SK-N-SH treated with all-trans-retinoic acid at 6 μM for 48 hours (cell line): Measurements from ENCODE around the gene SLC6A18.

ENCODE experiments used
- ATAC-seq: fragments of 200-7000 bp; cut with Tn5 transposase; 3 replicates; pipeline ENCODE4 v1.9.1; 2020; ENCODE audit warnings: mild to moderate bottlenecking, moderate library complexity
- ARNTL ChIP-seq: fragments of 450-650 bp; formaldehyde crosslinking; IDR thresholded peaks from 2 replicates; pipeline ENCODE4 v1.5.0; 2020; ENCODE audit warnings: low read depth, mild to moderate bottlenecking, moderate library complexity, borderline replicate concordance
- BACH2 ChIP-seq: fragments of 250-450 bp; sonication (Bioruptor Pico); IDR thresholded peaks from 2 replicates; pipeline ENCODE4 v1.9.0; 2021; ENCODE audit warnings: mild to moderate bottlenecking, borderline replicate concordance
- CREB5 ChIP-seq: fragments of 250-450 bp; sonication (Bioruptor Pico); IDR thresholded peaks from 2 replicates; pipeline ENCODE4 v1.5.1; 2020; ENCODE audit warnings: low read depth, mild to moderate bottlenecking, moderate library complexity
- CSDC2 ChIP-seq: fragments of 250-450 bp; sonication (Bioruptor Pico); IDR thresholded peaks from 2 replicates; pipeline ENCODE4 v1.5.0; 2020; ENCODE audit warnings: mild to moderate bottlenecking, moderate library complexity
- CSRNP3 ChIP-seq: fragments of 250-450 bp; sonication (Bioruptor Pico); IDR thresholded peaks from 2 replicates; pipeline ENCODE4 v1.5.1; 2021; ENCODE audit warnings: mild to moderate bottlenecking, moderate library complexity
- GLIS3 ChIP-seq: fragments of 250-450 bp; sonication (Bioruptor Pico); IDR thresholded peaks from 2 replicates; pipeline ENCODE4 v1.5.0; 2020; ENCODE audit warnings: mild to moderate bottlenecking, moderate library complexity
- ISL1 ChIP-seq: fragments of 250-450 bp; sonication (Bioruptor Pico); IDR thresholded peaks from 2 replicates; pipeline ENCODE4 v2.1.2; 2022; ENCODE audit warnings: mild to moderate bottlenecking, moderate library complexity
- OSR1 ChIP-seq: fragments of 250-450 bp; sonication (Bioruptor Pico); IDR thresholded peaks from 2 replicates; pipeline ENCODE4 v1.8.0; 2022; ENCODE audit warnings: moderate library complexity, mild to moderate bottlenecking, inconsistent platforms
- PATZ1 ChIP-seq: fragments of 250-450 bp; sonication (Bioruptor Pico); IDR thresholded peaks from 2 replicates; pipeline ENCODE4 v1.8.0; 2020; ENCODE audit warnings: mild to moderate bottlenecking, moderate library complexity, borderline replicate concordance
- POU6F1 ChIP-seq: fragments of 250-450 bp; sonication (Bioruptor Pico); IDR thresholded peaks from 2 replicates; pipeline ENCODE4 v1.8.0; 2021; ENCODE audit warnings: low read depth, mild to moderate bottlenecking, moderate library complexity, borderline replicate concordance
- PPARA ChIP-seq: fragments of 250-450 bp; sonication (Bioruptor Pico); IDR thresholded peaks from 2 replicates; pipeline ENCODE4 v1.5.0; 2020; ENCODE audit warnings: mild to moderate bottlenecking, borderline replicate concordance
- RARB ChIP-seq: fragments of 250-450 bp; sonication (Bioruptor Pico); IDR thresholded peaks from 2 replicates; pipeline ENCODE4 v1.8.0; 2021; ENCODE audit warnings: mild to moderate bottlenecking, moderate library complexity
- SNAI2 ChIP-seq: fragments of 250-450 bp; sonication (Bioruptor Pico); IDR thresholded peaks from 2 replicates; pipeline ENCODE4 v1.5.0; 2020; ENCODE audit warnings: mild to moderate bottlenecking, moderate library complexity
- TSHZ2 ChIP-seq: fragments of 250-450 bp; sonication (Bioruptor Pico); IDR thresholded peaks from 2 replicates; pipeline ENCODE4 v1.5.0; 2020; ENCODE audit warnings: mild to moderate bottlenecking, moderate library complexity
- ZC3H10 ChIP-seq: fragments of 250-450 bp; sonication (Bioruptor Pico); IDR thresholded peaks from 2 replicates; pipeline ENCODE4 v1.5.1; 2021; ENCODE audit warnings: mild to moderate bottlenecking, moderate library complexity
- ZFP3 ChIP-seq: fragments of 250-450 bp; sonication (Bioruptor Pico); IDR thresholded peaks from 2 replicates; pipeline ENCODE4 v1.5.0; 2020; ENCODE audit warnings: mild to moderate bottlenecking, moderate library complexity
- ZNF565 ChIP-seq: fragments of 450-650 bp; formaldehyde crosslinking; conservative IDR thresholded peaks from 2 replicates; pipeline ENCODE4 v1.5.0; 2020; ENCODE audit warnings: low read depth, mild to moderate bottlenecking, moderate library complexity
- ZNF70 ChIP-seq: fragments of 450-650 bp; formaldehyde crosslinking; IDR thresholded peaks from 2 replicates; pipeline ENCODE4 v1.5.0; 2020; ENCODE audit warnings: mild to moderate bottlenecking, moderate library complexity

SLC6A18 gene

GRCh38 chr5:1277331-1277730 lies 52.1 kb downstream of the SLC6A18 start:
- TF ChIP-seq ARNTL (CRISPR knock-in tag): no peak
- no peak for TF ChIP-seq ZNF565 (CRISPR knock-in tag)
- no peak for TF ChIP-seq ZNF70 (CRISPR knock-in tag)
- TF ChIP-seq RARB: no peak
- no peak for TF ChIP-seq TSHZ2 (CRISPR knock-in tag)
- no peak for TF ChIP-seq ZFP3 (CRISPR knock-in tag)
- TF ChIP-seq POU6F1 (CRISPR knock-in tag): no peak
- no peak for TF ChIP-seq CSRNP3 (CRISPR knock-in tag)
- no peak for TF ChIP-seq GLIS3 (CRISPR knock-in tag)
- TF ChIP-seq BACH2 (CRISPR knock-in tag): no peak
- no peak for TF ChIP-seq PATZ1
- TF ChIP-seq ISL1 (CRISPR knock-in tag): no peak
- no peak for TF ChIP-seq SNAI2 (CRISPR knock-in tag)
- no peak for TF ChIP-seq OSR1 (CRISPR knock-in tag)
- TF ChIP-seq PPARA (CRISPR knock-in tag): no peak
- no peak for TF ChIP-seq CREB5
- TF ChIP-seq, all 23 proteins: peak for 0
- no peak for ATAC-seq

- ATAC-seq: no peak
These were observed 52.6 kb downstream of the SLC6A18 start for GRCh38 chr5:1277781-1278180.

GRCh38 chr5:1278216-1278615 lies 53.0 kb downstream of the SLC6A18 start:
- no peak for ATAC-seq
- TF ChIP-seq TSHZ2 (CRISPR knock-in tag): no peak
- no peak for TF ChIP-seq CSDC2 (CRISPR knock-in tag)
- TF ChIP-seq GLIS3 (CRISPR knock-in tag): no peak
- TF ChIP-seq ZC3H10: no peak
- no peak for TF ChIP-seq ARNTL (CRISPR knock-in tag)
- no peak for TF ChIP-seq CREB5
- TF ChIP-seq PATZ1: no peak
- no peak for TF ChIP-seq OSR1 (CRISPR knock-in tag)
- no peak for TF ChIP-seq ZNF565 (CRISPR knock-in tag)
- no peak for TF ChIP-seq ISL1 (CRISPR knock-in tag)

More at GRCh38 chr5:1277781-1278180, 52.6 kb downstream of the SLC6A18 start:
- TF ChIP-seq CREB5: no peak
- TF ChIP-seq, all 23 proteins: peak for 0
